ENCODE data around the gene ECD. TPM values are rescaled to one million over a fixed set of nuclear protein-coding genes. Genes with fewer than 3 reads are reported as not detected.
"Not testable (repeated sequence)": the region's sequence is repeated elsewhere in the genome, so short reads cannot be mapped to it uniquely, and the experiment has no call there.

Gene ECD
- total RNA-seq, 4 donors from 2014 or later, result 6.4 to 27.0 (median 24.7) TPM

- Histone ChIP-seq H3K36me3 (peaks cover 0 to 67% (median 20%) of the 10 kb centered on the region in 4 donors), H3K4me3 (no peak overlapping the region), H3K27ac (no peak overlapping the region), H3K27me3 (no peaks in the 10 kb centered on the region), H3K4me1 (no peaks in the 10 kb centered on the region), H3K9me3 (no peaks in the 10 kb centered on the region)
- in situ Hi-C loops (cut with MboI; ENCODE audit: low pct_ligation_motif_present in 1 of 4, low pct_unique_long_range_greater_than_20kb in 1 of 4, low sequenced_read_pairs in 3 of 4) (loop anchor here in 1 of 4 donors (25.0 kb wide), 1 partner anchor 790 kb away; the partner anchor contains the start of gene DNAJB12), intact Hi-C loops (cut with DNase I; ENCODE audit: low total_unique reads) (no loop called here)
- no peak for DNase-seq
- TF ChIP-seq POLR2AphosphoS5 (IDR thresholded peaks at IDR 0.05) (no peak), POLR2A (IDR thresholded peaks at IDR 0.05) (no peak), EP300 (IDR thresholded peaks at IDR 0.05; ENCODE audit: low read depth) (no peak), CTCF (IDR thresholded peaks at IDR 0.05) (no peak)
- WGBS, 2 donors (ENCODE audit: low coverage in 1 of 2), result 93 to 100% methylated on average over 1 to 3 of the region's 3 CpGs
These were observed 15.8 kb downstream of the ECD start for GRCh38 chr10:73152009-73152408.

GRCh38 chr10:73150633-73151413 is 17.0 kb downstream of the ECD start:
- H3K36me3 ChIP-seq, result peaks cover 0 to 69% (median 26%) of the 10 kb centered on the region in 4 donors
- H3K9me3 ChIP-seq; intact Hi-C loops (cut with DNase I; ENCODE audit: low total_unique reads); H3K4me1 ChIP-seq; DNase-seq; H3K27ac ChIP-seq; H3K4me3 ChIP-seq; H3K27me3 ChIP-seq: not testable (repeated sequence)
- 99% methylated on average over 7 of the region's 8 CpGs; no CpG with 5 or more reads in 1 of the 2 donors for WGBS, 2 donors (ENCODE audit: low coverage in 1 of 2)
- in situ Hi-C loops (cut with MboI; ENCODE audit: low pct_ligation_motif_present in 1 of 4, low pct_unique_long_range_greater_than_20kb in 1 of 4, low sequenced_read_pairs in 3 of 4), result loop anchor here in 1 of 4 donors (25.0 kb wide), 1 partner anchor 789 kb away; the partner anchor contains the start of gene DNAJB12

- Histone ChIP-seq H3K9me3 (no peaks in the 10 kb centered on the region), H3K27ac (no peak overlapping the region), H3K4me3 (no peak overlapping the region), H3K27me3 (no peaks in the 10 kb centered on the region), H3K4me1 (no peaks in the 10 kb centered on the region), H3K36me3 (peaks cover 0 to 84% (median 40%) of the 10 kb centered on the region in 4 donors)
- TF ChIP-seq POLR2AphosphoS5 (IDR thresholded peaks at IDR 0.05), result no peak
- 83 to 88% methylated on average over 3 of the region's 3 CpGs for WGBS, 2 donors (ENCODE audit: low coverage in 1 of 2)
- DNase-seq, result no peak
- in situ Hi-C loops (cut with MboI; ENCODE audit: low pct_ligation_motif_present in 1 of 4, low pct_unique_long_range_greater_than_20kb in 1 of 4, low sequenced_read_pairs in 3 of 4) (no loop called here), intact Hi-C loops (cut with DNase I; ENCODE audit: low total_unique reads) (no loop called here)
These were observed 26.2 kb downstream of the ECD start for GRCh38 chr10:73141603-73142002.

GRCh38 chr10:73139251-73139650 is 28.6 kb downstream of the ECD start:
- H3K27ac ChIP-seq, result no peak overlapping the region
- intact Hi-C loops (cut with DNase I; ENCODE audit: low total_unique reads) (no loop called here), in situ Hi-C loops (cut with MboI; ENCODE audit: low pct_ligation_motif_present in 1 of 4, low pct_unique_long_range_greater_than_20kb in 1 of 4, low sequenced_read_pairs in 3 of 4) (no loop called here)
- H3K4me1 ChIP-seq, result peaks cover 0 to 7% (median 3%) of the 10 kb centered on the region in 4 donors
- TF ChIP-seq EP300 (IDR thresholded peaks at IDR 0.05; ENCODE audit: low read depth) (no peak), POLR2AphosphoS5 (IDR thresholded peaks at IDR 0.05) (no peak), POLR2A (IDR thresholded peaks at IDR 0.05) (no peak), CTCF (IDR thresholded peaks at IDR 0.05) (no peak)
- H3K4me3 ChIP-seq, result no peak overlapping the region
- H3K36me3 ChIP-seq, result peaks cover 0 to 81% (median 38%) of the 10 kb centered on the region in 4 donors
- no peaks in the 10 kb centered on the region for H3K9me3 ChIP-seq
- no peak for DNase-seq
- 70 to 77% methylated on average over 2 of the region's 2 CpGs for WGBS, 2 donors (ENCODE audit: low coverage in 1 of 2)
- H3K27me3 ChIP-seq, result no peaks in the 10 kb centered on the region

GRCh38 chr10:73136627-73137026 is 31.2 kb downstream of the ECD start:
- Histone ChIP-seq H3K4me1 (peaks cover 0 to 7% (median 3%) of the 10 kb centered on the region in 4 donors), H3K9me3 (no peaks in the 10 kb centered on the region), H3K36me3 (peaks cover 0 to 86% (median 40%) of the 10 kb centered on the region in 4 donors), H3K4me3 (no peak overlapping the region), H3K27me3 (no peaks in the 10 kb centered on the region), H3K27ac (no peak overlapping the region)
- in situ Hi-C loops (cut with MboI; ENCODE audit: low pct_ligation_motif_present in 1 of 4, low pct_unique_long_range_greater_than_20kb in 1 of 4, low sequenced_read_pairs in 3 of 4) (no loop called here), intact Hi-C loops (cut with DNase I; ENCODE audit: low total_unique reads) (no loop called here)
- DNase-seq, result no peak
- 85 to 100% methylated on average over 2 of the region's 2 CpGs for WGBS, 2 donors (ENCODE audit: low coverage in 1 of 2)
- TF ChIP-seq POLR2AphosphoS5 (IDR thresholded peaks at IDR 0.05) (no peak), CTCF (IDR thresholded peaks at IDR 0.05) (no peak), POLR2A (IDR thresholded peaks at IDR 0.05) (no peak), EP300 (IDR thresholded peaks at IDR 0.05; ENCODE audit: low read depth) (no peak)
